Activated CD4-positive, alpha-beta memory T cell treated with anti-CD3 and anti-CD28 coated beads, Interleukin-2, amount 10 ng/mL, durations not matched to agents 7 days and 5 days (primary cell): ENCODE results near the gene SPOCK1. TPM values are rescaled to one million over a fixed set of nuclear protein-coding genes. Genes with fewer than 3 reads are reported as not detected.

Source experiments
- CTCF ChIA-PET: fragments of 350-600 bp; sonication (Branson Sonifier 250); formaldehyde crosslinking; loops from one replicate; lab custom pipeline; 2021; ENCODE audit warnings: antibody characterized with exemption, inconsistent platforms; lab: Charles Lee
- POLR2A ChIA-PET: fragments of 350-600 bp; sonication (Branson Sonifier 250); formaldehyde crosslinking; loops from one replicate; lab custom pipeline; 2021; ENCODE audit warnings: antibody characterized with exemption; lab: Charles Lee
- DNase-seq: peaks from one replicate; pipeline ENCODE4 v3.0.0-alpha.2; 2020
- H3K27ac Mint-ChIP-seq: one replicate; pipeline ENCODE4 v1.8.0; 2021; ENCODE audit warnings: mild to moderate bottlenecking, mixed read lengths
- H3K27me3 Mint-ChIP-seq: one replicate; pipeline ENCODE4 v1.8.0; 2021; ENCODE audit warnings: mixed read lengths
- H3K36me3 Mint-ChIP-seq: one replicate; pipeline ENCODE4 v1.8.0; 2021; ENCODE audit warnings: low read depth, mixed read lengths
- H3K4me1 Mint-ChIP-seq: one replicate; pipeline ENCODE4 v1.8.0; 2021; ENCODE audit warnings: mixed read lengths
- H3K4me3 Mint-ChIP-seq: one replicate; pipeline ENCODE4 v1.8.0; 2021; ENCODE audit warnings: mild to moderate bottlenecking, mixed read lengths
- H3K9me3 Mint-ChIP-seq: one replicate; pipeline ENCODE4 v1.8.0; 2021; ENCODE audit warnings: mixed read lengths
- total RNA-seq, 2 experiments: library from RNA; stranded (reverse); gene quantifications; one replicate each; pipeline ENCODE4 v1.2.3, GENCODE V29; 2021

SPOCK1 gene
- total RNA-seq, 2 experiments from 2014 or later: 0.73 to 0.86 TPM

- no peak for DNase-seq
- ChIA-PET CTCF (no interaction called here), POLR2A (no interaction called here)
- no peaks in the 10 kb centered on the region for H3K4me1 Mint-ChIP-seq
- H3K36me3 Mint-ChIP-seq: no peaks in the 10 kb centered on the region
- no peak overlapping the region for H3K4me3 Mint-ChIP-seq
- peaks cover 11% of the 10 kb centered on the region for H3K9me3 Mint-ChIP-seq
- H3K27ac Mint-ChIP-seq: no peak overlapping the region
- H3K27me3 Mint-ChIP-seq: no peaks in the 10 kb centered on the region
Observed at GRCh38 chr5:136927571-136927970, 571.6 kb downstream of the SPOCK1 start.

GRCh38 chr5:136926073-136926472 lies 573.1 kb downstream of the SPOCK1 start:
- H3K27ac Mint-ChIP-seq: no peak overlapping the region
- POLR2A ChIA-PET: no interaction called here
- peaks cover 5% of the 10 kb centered on the region for H3K9me3 Mint-ChIP-seq
- CTCF ChIA-PET: no interaction called here
- H3K36me3 Mint-ChIP-seq: no peaks in the 10 kb centered on the region
- H3K27me3 Mint-ChIP-seq: no peaks in the 10 kb centered on the region
- no peak overlapping the region for H3K4me3 Mint-ChIP-seq
- no peaks in the 10 kb centered on the region for H3K4me1 Mint-ChIP-seq
- no peak for DNase-seq

Other genes with a start within 250 kb of the SPOCK1 start
- 1 to 10 TPM; 2.8 to 3.6 TPM for gene KLHL3, start 236.8 kb upstream of the SPOCK1 start, total RNA-seq